Dedifferentiated amniotic fluid mesenchymal stem cell (primary cell): ENCODE results near the gene ATOH1.

ENCODE experiments used
- DNase-seq: peaks from one replicate; pipeline ENCODE4 v3.0.0-alpha.2; 2016; ENCODE audit errors: extremely low spot score

ATOH1 gene

GRCh38 chr4:93828332-93828994, at the start of gene ATOH1:
ATOH1 (plus strand) TSS chr4:93828753; CDS start chr4:93828927, 174 bp downstream.
- no peak for DNase-seq

DNA sequence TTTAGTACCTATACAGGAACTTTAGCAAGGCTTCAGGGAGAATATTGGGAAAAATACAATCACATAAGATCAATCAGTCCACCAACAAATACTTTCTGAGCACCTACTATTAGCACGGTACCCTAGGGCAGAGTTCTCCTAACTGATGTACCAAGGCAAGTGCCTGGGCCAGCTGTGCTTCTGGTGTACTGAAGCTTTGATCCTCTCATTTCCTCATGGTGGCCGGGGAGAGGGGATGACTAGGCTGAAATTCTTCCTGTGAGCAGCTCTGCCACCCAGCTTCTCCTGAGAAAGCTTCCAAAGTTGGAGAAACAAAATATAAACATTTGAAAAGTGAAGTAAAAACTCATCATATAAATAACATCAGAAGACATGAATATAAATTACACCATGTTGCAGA, 49.3 kb upstream of the ATOH1 start:
- no peak for DNase-seq

- DNase-seq: no peak
Observed at GRCh38 chr4:93780080-93780479, 48.5 kb upstream of the ATOH1 start.

GRCh38 chr4:93781198-93781597, 47.4 kb upstream of the ATOH1 start:
- no peak for DNase-seq

GRCh38 chr4:93786149-93786548, 42.4 kb upstream of the ATOH1 start:
- DNase-seq: no peak

DNA sequence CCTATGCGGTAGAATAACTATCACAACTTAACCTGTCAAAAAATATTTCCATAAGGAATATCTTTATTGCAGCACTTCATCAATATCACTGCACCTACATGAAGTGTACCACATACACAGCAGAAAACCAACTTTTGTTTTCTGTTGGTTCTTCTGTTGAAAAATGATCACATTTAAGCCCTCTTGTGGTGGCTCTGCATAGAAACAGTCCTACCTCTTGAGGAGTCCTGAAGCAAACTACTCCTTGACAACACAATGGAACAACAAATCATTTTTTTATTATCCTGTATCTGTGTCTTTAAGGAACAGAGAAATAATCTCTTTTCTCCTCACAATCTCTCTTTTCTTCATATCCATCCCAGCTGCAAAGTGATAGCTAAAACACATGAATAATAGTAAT, 39.8 kb upstream of the ATOH1 start:
- no peak for DNase-seq

GRCh38 chr4:93791570-93792195, 36.9 kb upstream of the ATOH1 start:
- peak; percentile 69 for DNase-seq

DNA sequence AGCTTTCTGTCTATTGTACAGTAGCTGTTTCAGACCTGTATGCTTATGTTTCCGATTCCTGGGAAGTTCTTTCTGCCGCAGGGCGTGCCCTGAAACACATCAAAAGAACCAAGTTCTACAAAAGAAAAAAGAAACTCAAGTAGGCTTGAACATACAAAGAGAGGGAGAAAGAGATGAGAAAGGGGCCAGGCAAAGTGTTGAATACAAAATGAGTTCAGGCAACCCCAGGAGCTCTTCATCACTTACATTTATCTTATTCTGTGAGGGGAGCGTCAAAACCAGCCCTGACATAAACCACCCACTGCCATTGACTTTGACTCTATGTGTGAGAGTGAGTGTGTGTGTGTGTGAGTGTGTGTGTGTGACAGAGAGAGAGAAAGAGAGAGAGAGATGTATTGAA, 26.5 kb upstream of the ATOH1 start:
- DNase-seq: no peak

DNA sequence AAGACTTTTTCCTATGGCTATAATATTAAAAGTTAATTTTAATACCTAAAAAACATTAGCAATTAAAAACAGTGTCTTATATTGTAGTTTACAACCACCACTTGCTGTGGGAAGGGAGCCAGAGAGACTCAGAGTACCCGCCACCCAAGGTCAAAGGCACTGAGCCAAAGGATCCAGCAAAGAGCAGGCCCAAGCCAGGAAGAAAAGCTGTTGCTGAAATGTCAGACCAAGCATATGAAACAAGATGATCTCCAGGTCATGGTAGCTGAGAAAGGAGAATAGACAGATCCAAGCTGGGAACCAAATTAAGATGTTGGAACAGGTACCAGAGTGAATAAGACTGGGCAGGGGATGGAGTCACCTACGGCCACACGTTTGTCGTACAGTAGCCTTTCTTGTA, 18.8 kb upstream of the ATOH1 start:
- no peak for DNase-seq

DNA sequence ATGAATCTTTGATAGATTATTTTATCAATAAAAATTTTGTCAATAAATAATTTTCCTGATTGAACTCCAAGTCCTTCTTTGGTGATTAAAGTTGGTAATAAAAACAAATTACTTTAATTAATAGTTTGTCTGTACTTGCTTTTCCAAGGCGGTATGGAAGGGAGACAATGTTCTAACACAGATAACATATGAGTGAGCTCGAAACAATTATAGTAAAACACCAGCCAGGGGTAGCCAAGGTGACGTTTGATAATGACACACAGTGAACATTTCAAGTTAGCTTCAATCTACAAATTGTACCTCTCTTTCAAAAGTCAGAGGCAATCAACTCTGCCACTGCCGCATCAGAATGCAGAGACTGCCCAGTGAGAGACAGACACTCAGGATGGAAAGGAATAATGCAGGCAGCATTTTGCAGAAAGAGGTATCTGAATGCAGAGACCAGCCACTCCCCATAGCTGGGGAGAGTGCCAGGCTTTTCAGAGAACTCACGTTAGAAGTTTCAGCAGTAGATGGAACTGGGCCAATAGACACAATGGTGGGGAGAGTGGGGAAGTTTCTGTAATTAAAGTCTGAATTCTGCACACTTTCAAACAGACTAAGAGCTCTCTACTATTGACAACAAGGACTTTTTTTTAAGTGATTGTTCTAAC, 18.1 kb upstream of the ATOH1 start:
- DNase-seq: no peak

DNA sequence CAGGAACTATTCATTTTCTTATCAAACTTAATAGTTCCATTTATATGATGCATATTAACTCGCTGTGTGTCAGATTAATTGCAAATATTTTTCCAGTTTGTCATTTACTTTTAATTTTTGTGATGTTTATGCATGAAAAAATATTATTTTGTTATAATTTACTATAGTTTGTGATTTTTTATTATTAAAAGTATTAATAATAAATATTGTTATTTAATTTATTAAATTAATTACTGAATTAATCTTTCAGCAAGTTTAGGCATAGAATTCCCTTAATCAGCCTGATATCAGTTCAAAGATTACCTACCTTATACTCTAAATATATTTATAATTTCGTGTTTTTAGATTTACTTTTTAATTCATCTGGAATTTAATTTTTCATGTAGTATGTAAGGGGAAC, 15.5 kb upstream of the ATOH1 start:
- no peak for DNase-seq

- no peak for DNase-seq
Observed at GRCh38 chr4:93814141-93814540, 14.4 kb upstream of the ATOH1 start.

- no peak for DNase-seq
Observed at GRCh38 chr4:93814722-93815121, 13.8 kb upstream of the ATOH1 start.

DNA sequence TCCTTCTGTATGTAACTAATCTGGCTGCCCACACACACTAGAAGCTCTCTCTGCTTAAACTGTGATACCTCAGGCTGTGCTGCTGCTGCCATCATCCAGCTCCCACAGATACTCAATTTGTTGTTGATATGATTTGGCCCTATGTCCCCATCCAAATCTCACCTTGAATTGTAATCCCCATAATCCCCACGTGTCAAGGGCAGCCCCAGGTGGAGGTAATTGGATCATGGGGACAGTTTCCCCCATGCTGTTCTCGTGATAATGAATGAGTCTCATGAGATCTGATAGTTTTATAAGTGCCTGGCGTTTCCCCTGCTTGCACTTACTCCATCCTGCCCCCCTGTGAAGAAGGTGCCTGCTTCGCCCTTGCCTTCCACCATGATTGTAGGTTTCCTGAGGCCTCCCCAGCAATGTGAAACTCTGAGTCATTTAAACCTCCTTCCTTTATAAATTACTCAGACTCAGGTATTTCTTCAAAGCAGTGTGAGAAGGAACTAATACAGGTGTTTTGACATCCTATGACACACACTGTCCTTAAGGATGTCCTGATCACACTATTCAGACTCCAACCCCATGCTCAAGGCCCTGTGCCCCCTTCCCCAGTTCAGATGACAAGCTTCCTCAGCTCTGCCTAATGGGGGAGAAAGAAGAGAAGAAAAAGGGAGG, 2.9 kb upstream of the ATOH1 start:
- no peak for DNase-seq

DNA sequence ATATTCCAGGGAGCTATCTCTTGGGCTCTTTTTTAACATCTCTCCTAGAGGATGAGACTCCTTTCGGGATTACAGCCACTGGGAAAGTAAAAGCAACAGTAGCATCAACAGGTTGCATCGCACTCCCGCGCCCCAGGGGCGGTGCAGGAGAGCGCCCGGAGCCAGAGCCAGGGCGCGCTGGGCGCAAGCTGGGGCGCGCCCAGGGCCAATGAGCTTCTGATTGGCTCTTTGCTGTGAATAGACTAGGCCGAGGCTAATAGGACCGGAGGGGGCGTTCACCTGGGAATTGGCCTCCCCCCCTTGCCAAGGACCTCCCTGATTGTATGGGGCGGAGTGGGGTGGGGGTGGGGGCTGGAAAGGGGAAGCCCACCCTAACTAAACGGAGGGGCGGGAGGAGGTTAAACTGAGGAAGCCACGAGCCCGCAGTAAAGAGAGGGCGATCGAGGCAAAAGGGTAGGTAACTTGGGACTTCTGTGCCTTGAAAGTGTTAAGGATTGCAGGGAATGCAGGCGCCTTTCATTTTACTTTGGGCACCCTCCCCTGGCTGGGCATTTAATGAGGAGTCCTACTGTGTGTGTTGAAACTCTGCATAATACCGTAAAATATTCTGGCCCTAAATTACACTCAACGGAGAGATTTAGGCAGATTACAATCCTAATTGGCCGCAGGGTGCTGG, 1.1 kb upstream of the ATOH1 start:
- DNase-seq: no peak

DNA sequence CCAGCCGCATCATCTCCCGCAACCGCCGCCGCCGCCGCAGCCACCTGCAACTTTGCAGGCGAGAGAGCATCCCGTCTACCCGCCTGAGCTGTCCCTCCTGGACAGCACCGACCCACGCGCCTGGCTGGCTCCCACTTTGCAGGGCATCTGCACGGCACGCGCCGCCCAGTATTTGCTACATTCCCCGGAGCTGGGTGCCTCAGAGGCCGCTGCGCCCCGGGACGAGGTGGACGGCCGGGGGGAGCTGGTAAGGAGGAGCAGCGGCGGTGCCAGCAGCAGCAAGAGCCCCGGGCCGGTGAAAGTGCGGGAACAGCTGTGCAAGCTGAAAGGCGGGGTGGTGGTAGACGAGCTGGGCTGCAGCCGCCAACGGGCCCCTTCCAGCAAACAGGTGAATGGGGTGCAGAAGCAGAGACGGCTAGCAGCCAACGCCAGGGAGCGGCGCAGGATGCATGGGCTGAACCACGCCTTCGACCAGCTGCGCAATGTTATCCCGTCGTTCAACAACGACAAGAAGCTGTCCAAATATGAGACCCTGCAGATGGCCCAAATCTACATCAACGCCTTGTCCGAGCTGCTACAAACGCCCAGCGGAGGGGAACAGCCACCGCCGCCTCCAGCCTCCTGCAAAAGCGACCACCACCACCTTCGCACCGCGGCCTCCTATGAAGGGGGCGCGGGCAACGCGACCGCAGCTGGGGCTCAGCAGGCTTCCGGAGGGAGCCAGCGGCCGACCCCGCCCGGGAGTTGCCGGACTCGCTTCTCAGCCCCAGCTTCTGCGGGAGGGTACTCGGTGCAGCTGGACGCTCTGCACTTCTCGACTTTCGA, 654 bp downstream of the ATOH1 start:
- no peak for DNase-seq

DNA sequence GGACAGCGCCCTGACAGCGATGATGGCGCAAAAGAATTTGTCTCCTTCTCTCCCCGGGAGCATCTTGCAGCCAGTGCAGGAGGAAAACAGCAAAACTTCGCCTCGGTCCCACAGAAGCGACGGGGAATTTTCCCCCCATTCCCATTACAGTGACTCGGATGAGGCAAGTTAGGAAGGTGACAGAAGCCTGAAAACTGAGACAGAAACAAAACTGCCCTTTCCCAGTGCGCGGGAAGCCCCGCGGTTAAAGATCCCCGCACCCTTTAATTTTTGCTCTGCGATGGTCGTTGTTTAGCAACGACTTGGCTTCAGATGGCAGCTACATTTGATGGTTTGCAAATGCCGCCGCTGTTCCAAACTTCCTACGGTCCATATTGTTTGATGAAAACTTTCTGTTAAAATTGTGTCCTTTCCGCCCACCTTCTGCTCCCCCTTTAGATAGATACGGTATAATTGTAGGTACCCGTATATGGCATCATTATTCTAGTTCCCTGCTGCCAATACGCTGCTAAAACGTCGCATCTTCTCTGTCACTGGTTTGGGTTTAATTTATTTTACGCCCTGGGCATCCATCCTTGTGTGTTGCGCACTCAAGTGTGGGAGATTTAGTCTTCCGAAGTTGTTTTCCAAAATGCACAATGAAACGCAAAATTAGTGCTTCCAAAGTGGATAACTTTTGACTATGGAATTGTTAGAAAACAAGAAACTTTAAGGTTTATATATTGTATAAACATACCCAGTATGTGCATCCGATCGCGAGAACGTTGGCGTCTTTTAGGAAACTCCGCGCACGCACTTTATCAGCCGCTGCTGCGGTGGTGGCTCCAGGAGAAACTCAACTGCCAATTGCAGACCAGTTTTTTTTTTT, 1.5 kb downstream of the ATOH1 start:
- DNase-seq: no peak

DNA sequence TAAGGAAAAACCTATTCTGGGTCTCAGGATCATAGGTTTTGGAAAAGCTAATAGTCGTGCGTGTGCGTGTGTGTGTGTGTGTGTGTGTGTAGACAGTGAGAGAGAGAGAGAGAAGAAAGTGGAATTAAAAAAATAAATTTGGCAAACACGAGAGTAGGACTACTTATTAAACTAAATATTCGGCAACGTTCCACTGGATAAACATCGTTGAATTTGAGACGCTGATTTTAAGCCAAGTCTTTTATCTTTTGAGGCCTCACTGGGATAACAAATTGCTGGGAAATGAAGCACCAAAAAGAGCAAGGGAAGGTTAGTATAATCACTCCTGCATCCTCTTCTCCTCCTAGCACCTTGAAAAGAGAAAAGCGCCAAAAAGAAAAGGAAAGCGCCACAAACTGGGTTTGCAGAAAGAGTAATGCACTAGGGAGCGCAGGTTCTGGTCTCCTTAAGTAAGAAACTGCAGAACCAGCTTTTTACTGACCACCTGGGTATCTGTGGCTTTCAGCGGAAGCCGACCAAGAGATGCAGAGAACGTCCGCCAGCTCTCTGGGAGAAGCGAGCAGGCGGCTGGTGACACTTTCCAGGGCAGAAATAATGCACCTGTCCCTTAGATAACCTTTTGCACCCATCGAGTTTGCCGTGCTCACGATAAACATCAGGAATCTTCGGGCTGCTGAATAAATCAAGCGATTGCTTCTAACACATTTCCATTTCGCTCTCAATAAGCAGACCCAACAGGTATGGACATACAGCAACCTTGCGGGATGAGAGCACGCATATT, 3.4 kb downstream of the ATOH1 start:
- no peak for DNase-seq

- DNase-seq: no peak
Observed at GRCh38 chr4:93834249-93835066, 5.9 kb downstream of the ATOH1 start.
